ENCODE results near the gene SLC22A23. TPM values are rescaled to one million over a fixed set of nuclear protein-coding genes. Genes with fewer than 3 reads are reported as not detected.
"Not testable (repeated sequence)": the region's sequence is repeated elsewhere in the genome, so short reads cannot be mapped to it uniquely, and the experiment has no call there.

SLC22A23 gene
- total RNA-seq, 2 experiments from 2014 or later = 1.3 TPM

GRCh38 chr6:3384241-3385143 lies 72.4 kb downstream of the SLC22A23 start:
- Mint-ChIP-seq H3K4me3 (no peak overlapping the region), H3K27me3 (peaks cover 2% of the 10 kb centered on the region), H3K36me3 (ENCODE audit: low read depth) (no peaks in the 10 kb centered on the region), H3K4me1 (no peaks in the 10 kb centered on the region), H3K27ac (no peak overlapping the region), H3K9me3 (no peaks in the 10 kb centered on the region)
- CTCF ChIA-PET = no interaction called here
- POLR2A ChIA-PET = no interaction called here
- DNase-seq = no peak

- POLR2A ChIA-PET = no interaction called here
- no peaks in the 10 kb centered on the region for H3K9me3 Mint-ChIP-seq
- H3K36me3 Mint-ChIP-seq (ENCODE audit: low read depth) = no peaks in the 10 kb centered on the region
Measured at GRCh38 chr6:3383525-3383924, 73.3 kb downstream of the SLC22A23 start.

GRCh38 chr6:3382326-3383279 lies 74.2 kb downstream of the SLC22A23 start:
- Mint-ChIP-seq H3K27me3 (peaks cover 4% of the 10 kb centered on the region), H3K9me3 (no peaks in the 10 kb centered on the region), H3K27ac (no peak overlapping the region), H3K4me3 (no peak overlapping the region), H3K4me1 (peaks cover 9% of the 10 kb centered on the region), H3K36me3 (ENCODE audit: low read depth) (no peaks in the 10 kb centered on the region)
- ChIA-PET CTCF (no interaction called here), POLR2A (interaction anchor here (0.8 kb wide), 1 partner anchor 77 kb away, joined by 3 read pairs; no protein-coding TSS in a partner anchor)
- DNase-seq = no peak

More at GRCh38 chr6:3383525-3383924, 73.3 kb downstream of the SLC22A23 start:
- CTCF ChIA-PET = no interaction called here
- H3K27ac Mint-ChIP-seq = no peak overlapping the region
- H3K27me3 Mint-ChIP-seq = peaks cover 4% of the 10 kb centered on the region
- no peak overlapping the region for H3K4me3 Mint-ChIP-seq
- no peak for DNase-seq
- peaks cover 3% of the 10 kb centered on the region for H3K4me1 Mint-ChIP-seq

GRCh38 chr6:3381233-3381921 lies 75.5 kb downstream of the SLC22A23 start:
- ChIA-PET POLR2A (no interaction called here), CTCF (interaction anchor here (0.6 kb wide), 1 partner anchor 15 kb away, joined by 4 read pairs; no protein-coding TSS in a partner anchor)
- Mint-ChIP-seq H3K36me3 (ENCODE audit: low read depth) (no peaks in the 10 kb centered on the region), H3K4me1 (peaks cover 9% of the 10 kb centered on the region), H3K27me3 (peaks cover 4% of the 10 kb centered on the region), H3K4me3 (no peak overlapping the region), H3K27ac (no peak overlapping the region), H3K9me3 (no peaks in the 10 kb centered on the region)
- DNase-seq = no peak

- Mint-ChIP-seq H3K4me1 (peaks cover 9% of the 10 kb centered on the region), H3K36me3 (ENCODE audit: low read depth) (no peaks in the 10 kb centered on the region), H3K27me3 (peaks cover 4% of the 10 kb centered on the region), H3K27ac (no peak overlapping the region), H3K4me3 (no peak overlapping the region), H3K9me3 (no peaks in the 10 kb centered on the region)
- no peak for DNase-seq
- ChIA-PET POLR2A (no interaction called here), CTCF (interaction anchor here (1.3 kb wide), 1 partner anchor 10 kb away, joined by 3 read pairs; no protein-coding TSS in a partner anchor)
Measured at GRCh38 chr6:3380344-3381232, 76.3 kb downstream of the SLC22A23 start.

- no peaks in the 10 kb centered on the region for H3K36me3 Mint-ChIP-seq (ENCODE audit: low read depth)
- H3K27ac Mint-ChIP-seq = no peak overlapping the region
- H3K9me3 Mint-ChIP-seq = no peaks in the 10 kb centered on the region
- DNase-seq = no peak
- ChIA-PET POLR2A (no interaction called here), CTCF (interaction anchor here (1.0 to 1.3 kb wide), 2 partner anchors 9 to 465 kb away, joined by 3 read pairs; no protein-coding TSS in a partner anchor)
- peaks cover 4% of the 10 kb centered on the region for H3K27me3 Mint-ChIP-seq
- peaks cover 9% of the 10 kb centered on the region for H3K4me1 Mint-ChIP-seq
- H3K4me3 Mint-ChIP-seq = no peak overlapping the region
Measured at GRCh38 chr6:3379482-3380060, 77.3 kb downstream of the SLC22A23 start.

GRCh38 chr6:3378808-3379207 lies 78.0 kb downstream of the SLC22A23 start:
- H3K4me3 Mint-ChIP-seq; DNase-seq; H3K27me3 Mint-ChIP-seq; H3K9me3 Mint-ChIP-seq; POLR2A ChIA-PET; H3K36me3 Mint-ChIP-seq (ENCODE audit: low read depth); H3K4me1 Mint-ChIP-seq; H3K27ac Mint-ChIP-seq: not testable (repeated sequence)
- CTCF ChIA-PET = interaction anchor here (1.0 kb wide), 1 partner anchor 466 kb away, joined by 3 read pairs; no protein-coding TSS in a partner anchor

GRCh38 chr6:3378398-3378782 lies 78.5 kb downstream of the SLC22A23 start:
- H3K4me3 Mint-ChIP-seq; H3K9me3 Mint-ChIP-seq; H3K36me3 Mint-ChIP-seq (ENCODE audit: low read depth); H3K4me1 Mint-ChIP-seq; H3K27me3 Mint-ChIP-seq; POLR2A ChIA-PET; H3K27ac Mint-ChIP-seq: not testable (repeated sequence)
- CTCF ChIA-PET = interaction anchor here (1.0 kb wide), 1 partner anchor 467 kb away, joined by 3 read pairs; no protein-coding TSS in a partner anchor
- peak; percentile 12 for DNase-seq

GRCh38 chr6:3377536-3378397 lies 79.1 kb downstream of the SLC22A23 start:
- H3K27me3 Mint-ChIP-seq = peaks cover 4% of the 10 kb centered on the region
- DNase-seq = no peak
- no peaks in the 10 kb centered on the region for H3K36me3 Mint-ChIP-seq (ENCODE audit: low read depth)
- H3K4me1 Mint-ChIP-seq = peaks cover 9% of the 10 kb centered on the region
- H3K9me3 Mint-ChIP-seq = no peaks in the 10 kb centered on the region
- H3K4me3 Mint-ChIP-seq = no peak overlapping the region
- ChIA-PET CTCF (no interaction called here), POLR2A (no interaction called here)
- no peak overlapping the region for H3K27ac Mint-ChIP-seq

- no peak overlapping the region for H3K27ac Mint-ChIP-seq
- DNase-seq = no peak
- H3K4me3 Mint-ChIP-seq = no peak overlapping the region
- no peaks in the 10 kb centered on the region for H3K9me3 Mint-ChIP-seq
- H3K27me3 Mint-ChIP-seq = peaks cover 4% of the 10 kb centered on the region
- POLR2A ChIA-PET = no interaction called here
- no peaks in the 10 kb centered on the region for H3K36me3 Mint-ChIP-seq (ENCODE audit: low read depth)
- H3K4me1 Mint-ChIP-seq = peaks cover 9% of the 10 kb centered on the region
- CTCF ChIA-PET = no interaction called here
Measured at GRCh38 chr6:3376893-3377535, 79.8 kb downstream of the SLC22A23 start.

- POLR2A ChIA-PET = no interaction called here
- Mint-ChIP-seq H3K27me3 (peaks cover 4% of the 10 kb centered on the region), H3K9me3 (no peaks in the 10 kb centered on the region), H3K27ac (no peak overlapping the region), H3K36me3 (ENCODE audit: low read depth) (no peaks in the 10 kb centered on the region), H3K4me3 (no peak overlapping the region), H3K4me1 (peaks cover 14% of the 10 kb centered on the region)
- CTCF ChIA-PET = no interaction called here
- no peak for DNase-seq
Measured at GRCh38 chr6:3376064-3376463, 80.8 kb downstream of the SLC22A23 start.

All from activated CD4-positive, alpha-beta T cell treated with anti-CD3 and anti-CD28 coated beads, Interleukin-2, amount 10 ng/mL, durations not matched to agents 7 days and 5 days (primary cell).